ENCODE data around the gene TSHZ1.

The TSHZ1 gene

DNA sequence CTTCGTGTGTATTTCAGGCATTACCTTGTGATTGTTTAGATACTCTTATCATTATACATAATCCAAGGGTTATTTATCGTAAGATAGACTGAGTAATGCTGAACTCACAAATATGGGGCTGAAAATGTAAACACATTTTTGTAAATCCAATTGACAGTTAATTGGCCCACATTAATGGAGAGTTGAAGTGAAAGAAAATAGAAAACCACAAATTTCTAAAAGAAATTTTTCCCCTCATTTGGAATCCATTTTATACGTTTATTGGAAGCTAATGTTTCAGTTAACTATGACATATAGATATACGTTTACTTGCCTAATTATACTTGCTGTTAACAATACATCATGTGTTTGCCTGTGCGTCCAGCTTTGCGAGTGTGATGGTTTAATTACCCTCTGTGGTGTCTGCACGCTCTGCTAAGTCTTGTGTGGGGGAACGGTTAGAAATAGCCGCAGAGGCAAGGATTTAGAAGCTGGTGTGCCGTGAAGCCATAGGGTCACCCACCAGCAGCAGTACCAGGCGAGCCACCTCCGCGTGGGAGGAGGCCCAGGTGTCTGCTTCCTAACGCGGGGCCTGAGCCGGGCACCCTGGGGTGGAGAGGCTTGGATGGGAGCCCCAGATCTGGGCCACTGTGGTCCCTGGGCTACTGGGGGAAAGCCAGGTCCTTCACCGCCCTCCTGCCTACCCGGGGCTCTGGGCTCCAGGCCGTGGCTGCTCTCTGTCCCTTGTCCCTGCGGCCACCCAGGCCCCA lies 38.0 kb downstream of the TSHZ1 start:
- no peak for DNase-seq

DNA sequence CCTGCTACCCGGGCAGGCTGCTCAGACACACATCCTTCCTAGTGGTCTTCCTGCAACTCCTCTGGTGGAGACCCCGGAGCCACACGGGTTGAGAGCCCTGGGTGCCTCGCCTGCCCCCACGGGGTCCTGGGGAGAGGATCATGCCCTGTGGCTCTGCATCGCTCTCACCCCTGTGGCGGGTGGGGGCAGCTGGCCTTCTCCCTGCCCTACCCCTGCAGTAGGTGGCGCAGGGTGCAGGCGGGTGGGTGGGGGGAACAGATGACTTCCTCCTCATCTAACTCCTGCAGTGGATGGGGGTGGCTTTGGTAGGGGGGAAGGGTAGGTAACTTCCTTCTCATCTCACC lies 38.5 kb downstream of the TSHZ1 start:
- DNase-seq, result no peak

DNA sequence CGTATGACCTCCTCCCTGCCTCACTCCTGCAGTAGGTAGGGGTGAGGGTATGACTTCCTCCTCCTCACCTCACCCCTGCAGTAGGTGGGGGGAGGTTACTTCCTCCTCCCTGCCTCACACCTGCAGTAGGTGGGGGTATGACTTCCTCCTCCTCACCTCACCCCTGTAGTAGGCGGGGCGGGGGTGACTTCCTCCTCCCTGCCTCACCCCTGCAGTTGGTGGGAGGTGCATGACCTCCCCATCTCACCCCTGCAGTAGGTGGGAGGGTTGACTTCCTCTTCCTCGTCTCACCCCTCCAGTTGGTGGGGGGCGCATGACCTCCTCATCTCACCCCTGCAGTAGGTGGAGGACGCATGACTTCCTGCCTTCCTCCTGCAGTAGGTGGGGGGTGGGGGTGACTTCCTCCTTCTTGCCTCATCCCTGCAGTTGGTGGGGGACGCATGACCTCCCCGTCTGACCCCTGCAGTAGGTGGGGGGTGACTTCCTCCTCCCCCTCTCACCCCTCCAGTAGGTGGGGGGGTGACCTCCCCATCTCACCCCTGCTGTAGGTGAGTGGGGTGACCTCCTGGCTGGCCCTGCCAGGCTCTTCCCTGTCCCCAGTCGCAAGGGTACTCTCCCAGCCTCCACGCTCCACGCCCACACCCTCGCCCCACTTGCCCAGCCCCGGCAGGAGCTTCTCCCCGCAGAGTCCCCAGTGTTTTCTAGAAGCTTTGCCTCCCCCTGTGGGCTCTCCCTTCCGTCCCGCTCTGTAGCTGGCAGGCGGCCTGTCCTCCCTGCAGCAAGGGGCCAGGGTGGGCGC lies 39.3 kb downstream of the TSHZ1 start:
- no peak for DNase-seq

DNA sequence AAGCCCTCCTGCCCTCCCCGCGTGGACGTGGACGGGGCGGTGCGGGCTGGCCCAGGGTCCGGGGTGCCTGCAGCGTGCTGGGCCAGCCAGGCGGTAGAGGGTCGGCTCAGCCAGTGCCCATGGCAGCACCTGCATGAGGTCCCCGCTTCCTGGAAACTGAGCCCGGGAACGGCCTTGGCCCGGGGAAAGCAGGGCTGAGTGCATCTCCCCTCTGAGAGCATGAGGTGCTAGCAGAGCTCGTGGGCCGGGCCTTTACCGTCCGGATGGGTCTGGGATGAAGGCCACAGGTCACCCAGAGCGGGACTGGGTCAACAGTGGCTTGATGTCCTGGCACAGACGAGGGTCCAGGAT lies 39.8 kb downstream of the TSHZ1 start:
- DNase-seq, result no peak

DNA sequence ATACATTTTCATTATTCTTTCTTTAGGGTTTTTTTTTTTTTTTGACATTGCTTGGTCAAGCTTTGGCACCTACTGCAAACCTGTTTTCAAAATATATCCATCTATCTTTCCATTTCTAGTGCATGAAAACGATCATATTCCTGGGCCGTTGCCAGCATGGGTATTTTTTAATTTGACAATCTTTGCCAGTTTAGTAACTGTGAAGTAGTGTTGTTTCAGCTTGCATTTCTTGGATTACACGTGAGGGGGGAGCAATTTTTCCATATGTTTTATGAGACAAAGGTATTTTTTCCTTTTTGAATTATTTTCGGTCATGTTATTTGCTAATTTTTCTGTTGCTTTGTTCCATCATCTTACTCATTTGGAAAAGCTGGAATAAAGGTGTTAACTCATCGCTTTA lies 40.9 kb downstream of the TSHZ1 start:
- no peak for DNase-seq

DNA sequence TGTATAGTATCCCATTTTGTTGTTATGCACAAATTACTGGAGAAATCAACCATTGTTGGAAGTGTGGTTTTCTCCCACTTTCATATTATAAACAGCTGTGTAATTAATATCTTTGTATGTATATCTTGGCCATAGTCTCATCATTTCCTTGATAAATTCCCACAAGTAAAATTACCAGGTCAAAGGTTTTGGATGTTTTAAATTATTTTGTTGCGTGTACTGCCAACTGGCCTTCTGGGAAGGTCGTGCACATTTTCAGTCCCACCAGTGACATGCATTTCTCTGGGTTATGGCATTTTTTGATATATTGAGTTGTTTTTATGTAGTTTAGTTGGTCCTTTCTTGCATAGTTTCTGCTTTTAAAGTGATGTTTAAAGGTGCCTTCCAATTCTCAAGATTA lies 41.5 kb downstream of the TSHZ1 start:
- no peak for DNase-seq

DNA sequence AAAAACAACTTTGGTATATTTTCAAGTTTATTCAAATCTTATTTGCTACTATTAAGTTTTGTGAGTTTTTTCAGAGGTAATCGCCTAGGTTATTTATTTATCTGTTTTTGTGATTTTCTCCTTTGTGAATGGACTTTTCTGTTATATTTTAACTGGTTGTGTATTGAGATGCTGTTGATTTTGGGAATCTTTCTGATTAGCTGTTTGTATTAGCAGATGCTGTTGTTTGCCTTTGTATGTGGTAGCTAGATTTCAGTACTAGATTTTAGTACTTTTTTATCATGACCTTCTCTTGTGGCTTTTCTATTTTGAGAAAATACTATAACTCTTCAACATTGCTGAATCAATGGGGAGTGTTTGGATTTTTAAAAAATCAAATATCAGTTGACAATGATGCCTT lies 42.4 kb downstream of the TSHZ1 start:
- DNase-seq, result no peak

DNA sequence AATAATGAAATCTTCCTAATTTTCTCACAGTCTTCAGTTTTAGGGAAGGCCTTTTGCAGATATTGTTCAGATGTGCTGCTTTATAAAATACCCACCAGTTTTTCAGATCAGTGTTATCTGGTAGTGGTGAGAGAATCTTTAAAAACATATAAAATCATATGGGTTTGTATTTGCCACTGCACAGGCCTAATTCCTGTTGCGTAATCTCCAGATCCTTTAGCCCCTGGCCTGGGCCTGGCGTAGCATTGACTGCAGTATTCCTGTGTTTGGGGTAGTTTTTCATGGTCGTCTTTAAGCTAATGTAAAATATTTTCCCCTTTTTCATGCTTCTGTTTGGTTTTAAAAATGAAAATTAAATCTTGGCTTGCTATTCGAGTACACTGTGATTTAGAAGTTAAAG lies 43.2 kb downstream of the TSHZ1 start:
- DNase-seq, result no peak

DNA sequence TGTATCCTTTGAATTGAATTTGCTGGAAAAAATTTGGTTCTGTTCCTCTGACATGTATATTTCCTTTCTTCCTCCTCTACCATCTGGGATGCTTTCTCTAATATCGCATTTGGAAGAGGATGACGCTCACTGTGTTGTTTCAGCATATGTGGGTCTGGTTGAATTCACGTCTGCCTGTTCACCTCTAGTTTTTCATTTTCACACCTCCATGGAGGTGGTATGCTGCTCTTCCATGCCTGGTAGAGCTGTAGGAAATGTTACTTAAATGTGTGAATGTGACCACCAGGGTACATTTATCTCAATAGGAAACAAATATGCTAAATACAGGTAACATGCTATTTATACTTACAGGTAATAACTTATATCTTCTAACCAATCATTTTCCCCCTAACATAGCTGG lies 44.5 kb downstream of the TSHZ1 start:
- DNase-seq, result no peak

DNA sequence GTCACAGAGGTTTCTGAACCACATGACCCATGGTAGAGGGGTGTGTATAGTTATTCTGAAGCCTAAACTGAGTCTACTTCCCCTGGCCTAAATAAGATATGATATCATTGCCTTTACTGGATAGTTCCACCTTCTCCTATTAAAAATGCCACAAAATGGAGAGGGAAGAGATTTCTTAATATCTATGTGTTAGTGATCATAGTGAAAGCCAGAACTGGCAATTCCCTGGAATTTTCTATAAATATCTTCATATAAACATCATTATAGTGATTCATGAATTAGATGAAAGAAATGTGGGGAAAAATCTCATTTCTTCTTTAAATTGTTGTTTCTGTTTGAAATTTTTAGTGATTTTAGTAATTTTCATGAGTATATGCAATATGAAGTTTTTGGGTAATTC lies 45.8 kb downstream of the TSHZ1 start:
- DNase-seq, result no peak

DNA sequence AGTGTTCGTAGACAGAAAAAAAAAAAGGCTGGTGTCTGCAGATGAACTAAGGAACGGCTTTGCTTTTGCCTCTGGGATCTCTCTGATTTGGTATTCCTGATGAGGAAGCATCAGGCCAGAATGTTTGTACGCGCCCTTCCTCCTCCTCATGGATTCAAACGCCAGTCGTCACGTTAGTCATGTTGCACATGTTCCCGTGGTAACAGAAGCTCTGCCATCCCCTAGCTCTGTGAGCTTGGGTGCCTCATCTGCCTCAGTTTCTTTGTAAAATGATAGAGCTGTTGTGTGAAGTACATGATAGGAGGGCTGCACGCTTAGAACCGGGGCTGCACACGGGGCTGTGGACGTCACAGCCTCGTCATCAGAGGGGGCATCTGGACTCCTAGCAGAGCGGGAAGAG lies 47.0 kb downstream of the TSHZ1 start:
- DNase-seq, result no peak

DNA sequence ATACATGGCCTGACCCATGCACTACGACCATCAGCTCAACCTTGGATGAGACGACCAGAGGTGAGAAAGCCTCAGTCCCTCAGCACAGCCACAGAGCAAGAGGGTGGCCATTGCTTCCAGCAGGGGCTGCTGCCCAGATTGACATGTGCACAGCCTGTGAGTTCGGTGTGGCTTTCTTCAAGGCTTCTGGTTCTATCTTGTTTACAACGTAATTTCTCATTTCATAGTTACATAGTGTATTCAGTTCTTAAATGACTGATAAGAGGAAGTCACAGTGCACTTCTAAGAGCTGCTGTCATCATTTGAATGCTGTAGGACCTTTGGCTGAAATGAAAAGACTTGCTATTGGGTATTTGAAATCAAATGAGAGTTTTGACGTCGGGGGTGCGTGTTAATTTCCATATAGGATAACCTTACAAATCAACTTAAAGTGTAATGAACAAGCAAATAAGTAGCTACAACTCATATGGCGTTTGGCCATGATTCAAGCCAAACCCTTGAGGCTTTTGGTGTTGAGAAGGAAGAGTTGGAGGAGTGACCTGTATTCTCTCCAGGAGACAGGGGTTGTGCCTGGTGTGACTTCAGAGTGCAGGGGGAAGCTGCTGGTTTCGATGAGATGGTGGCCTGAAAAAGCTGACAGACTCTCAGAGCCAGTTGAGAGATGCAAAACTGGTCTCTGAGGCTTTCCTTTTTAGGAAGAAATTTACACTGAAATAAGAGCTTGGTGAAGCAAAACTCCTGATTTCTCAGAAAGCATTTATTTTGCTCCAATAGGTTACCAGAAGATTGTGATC lies 51.0 kb downstream of the TSHZ1 start:
- DNase-seq, result no peak

DNA sequence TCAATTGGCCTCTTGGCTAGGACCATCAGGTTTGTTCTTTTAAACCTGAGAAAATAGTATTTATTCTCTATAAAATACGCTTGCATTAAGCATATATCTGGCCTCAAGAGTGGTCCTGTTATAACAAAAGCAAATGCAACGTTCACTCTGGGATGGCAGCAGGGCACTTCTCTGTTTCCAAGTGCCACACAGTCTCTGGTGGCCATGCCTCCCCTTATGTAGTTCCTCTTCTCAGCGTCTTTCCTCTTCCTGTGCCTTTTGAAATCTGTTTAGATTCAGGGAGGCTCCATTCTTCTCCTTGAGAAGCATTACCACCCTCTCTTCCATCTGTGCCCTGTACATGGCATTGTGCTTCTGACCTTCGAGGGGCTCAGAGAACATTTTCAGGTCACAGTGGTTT lies 51.9 kb downstream of the TSHZ1 start:
- DNase-seq, result no peak

DNA sequence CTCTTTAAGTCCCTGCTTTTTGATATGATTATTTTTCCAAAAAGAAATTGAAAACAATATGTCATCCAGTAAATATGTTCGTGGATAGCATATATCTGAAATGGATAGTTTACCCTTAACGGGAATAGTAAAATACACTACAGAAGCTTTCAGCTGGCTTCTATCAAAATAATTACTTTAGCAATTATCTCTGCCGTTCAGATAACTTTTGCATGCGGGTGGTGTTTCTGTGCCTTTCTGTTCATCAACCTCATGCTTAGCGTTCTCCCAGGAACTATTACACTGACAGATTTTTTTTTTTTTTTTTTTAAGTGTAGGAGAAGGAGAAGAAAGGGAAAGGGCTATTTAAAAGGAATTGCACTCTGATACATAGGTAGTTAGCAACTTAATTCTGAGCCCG lies 53.6 kb downstream of the TSHZ1 start:
- no peak for DNase-seq

DNA sequence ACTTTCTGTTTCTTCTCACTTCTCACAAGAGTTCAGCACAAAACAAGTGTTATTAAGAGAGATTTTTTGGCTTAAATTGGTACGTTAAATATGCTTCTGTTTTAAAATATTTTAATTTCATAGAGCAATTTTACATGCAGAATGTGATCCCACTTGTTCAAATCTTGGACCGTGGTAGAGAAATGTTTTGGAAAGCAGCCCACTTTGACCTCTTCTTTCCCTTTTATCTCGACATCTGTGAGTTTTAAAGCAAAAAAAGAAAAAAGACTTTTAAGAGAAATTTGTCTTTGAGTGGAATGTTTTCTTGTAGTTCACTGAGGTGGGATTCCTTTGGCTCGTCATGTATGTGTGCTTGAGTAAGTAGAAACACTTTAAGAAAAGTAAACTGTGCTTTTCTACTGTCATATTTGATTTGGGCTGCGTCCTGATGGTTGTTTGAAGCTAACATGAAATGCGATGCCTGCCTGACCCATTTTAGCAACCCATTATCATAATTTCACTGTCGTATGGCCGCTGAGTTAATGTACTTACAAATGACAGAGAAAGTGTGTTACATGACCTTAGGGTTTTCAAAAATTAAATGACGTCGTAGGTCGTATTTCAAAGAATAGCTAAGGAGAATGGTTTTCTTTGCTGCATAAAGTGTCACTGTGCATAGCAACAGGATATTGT lies 54.5 kb downstream of the TSHZ1 start:
- DNase-seq, result no peak

DNA sequence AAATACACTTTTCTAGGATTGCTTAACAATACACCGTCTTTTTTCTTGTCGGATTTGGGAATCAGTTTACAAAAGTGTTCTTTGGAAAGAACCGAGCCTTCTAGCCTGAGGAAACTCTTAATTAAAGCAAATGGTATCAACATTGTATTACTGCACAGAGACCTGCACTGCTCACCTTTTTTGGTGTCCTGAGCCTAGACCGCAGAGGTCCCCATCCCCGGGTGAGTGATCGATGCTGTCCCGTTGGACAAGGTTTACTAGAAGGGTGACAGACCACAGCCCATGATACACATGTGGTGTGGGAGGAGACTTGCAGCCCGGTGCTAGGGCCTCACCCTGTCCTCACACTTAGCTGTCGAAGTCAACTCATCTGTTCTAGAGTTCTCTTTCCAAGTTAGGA lies 55.3 kb downstream of the TSHZ1 start:
- DNase-seq, result no peak

DNA sequence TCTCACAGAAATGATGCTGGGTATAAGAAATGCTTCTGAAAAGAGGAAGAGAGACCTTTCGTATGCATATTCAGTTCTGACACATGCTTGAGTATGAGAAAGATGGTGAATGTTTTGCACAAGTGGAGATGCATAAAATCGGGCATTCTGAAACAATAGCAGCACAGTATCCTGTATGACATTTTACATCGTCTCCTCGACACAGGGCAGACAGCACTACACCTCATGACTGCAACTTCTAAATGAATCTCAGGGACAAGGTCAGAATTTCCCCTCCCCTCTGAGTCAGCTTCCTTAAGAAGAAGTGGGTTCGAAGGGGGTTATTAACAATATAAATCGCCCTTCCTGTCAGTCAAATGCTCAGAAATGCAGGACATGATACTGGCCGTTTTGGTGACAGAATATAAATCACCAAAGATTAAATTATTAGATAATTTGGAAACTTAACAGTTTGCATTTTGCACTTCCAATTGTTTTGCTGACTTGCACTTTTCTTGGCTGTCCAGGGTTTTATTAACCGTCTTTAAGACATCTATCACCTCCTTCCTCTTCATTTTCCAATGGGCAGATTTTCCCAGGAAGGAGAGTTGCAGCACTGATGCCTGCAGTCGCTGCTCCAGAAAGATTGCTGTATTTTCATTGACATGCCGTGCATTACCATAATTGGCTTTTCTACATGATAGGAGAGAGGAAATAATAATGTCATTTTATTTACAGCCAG lies 57.2 kb downstream of the TSHZ1 start:
- DNase-seq, result no peak

DNA sequence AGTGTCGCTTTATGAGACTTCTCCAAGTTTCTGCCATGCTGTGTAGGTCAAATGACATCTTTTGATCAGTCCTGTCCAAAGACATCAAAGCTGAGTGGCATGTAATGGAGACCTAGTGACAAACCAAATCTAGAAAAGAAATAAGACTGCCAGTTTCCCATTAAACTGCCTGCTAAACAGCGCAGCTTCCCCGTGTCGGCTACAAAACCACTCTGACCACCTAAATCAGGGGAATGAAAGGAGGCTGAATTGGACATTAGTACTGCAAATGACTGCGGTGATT lies 57.7 kb downstream of the TSHZ1 start:
- DNase-seq, result no peak

DNA sequence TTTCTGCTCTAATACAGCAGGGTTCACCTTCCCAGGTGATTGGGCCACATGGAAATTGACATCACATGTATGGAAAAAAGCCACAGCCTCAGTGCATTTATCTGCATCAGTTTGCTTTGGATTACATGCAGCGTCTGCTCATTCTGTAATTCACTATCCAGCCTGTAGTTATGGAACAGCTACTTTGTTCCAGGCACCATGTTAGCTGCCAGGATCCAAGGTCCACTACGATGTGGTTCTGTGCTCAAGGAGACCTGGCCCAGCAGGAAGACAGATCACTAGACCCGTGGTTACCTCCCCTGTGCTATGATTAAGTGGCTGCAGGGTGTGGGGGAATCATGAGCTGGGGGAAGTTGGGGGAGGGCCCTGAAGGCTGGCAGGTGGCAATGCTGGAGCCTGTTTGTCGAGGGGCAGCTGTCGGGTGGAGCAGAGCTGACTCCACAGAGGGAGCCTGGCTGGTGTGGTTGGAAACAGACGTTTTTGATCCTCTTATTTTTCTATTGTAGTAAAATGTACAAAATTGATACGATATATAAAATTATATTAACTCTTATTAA lies 58.6 kb downstream of the TSHZ1 start:
- DNase-seq, result peak; percentile 46

DNA sequence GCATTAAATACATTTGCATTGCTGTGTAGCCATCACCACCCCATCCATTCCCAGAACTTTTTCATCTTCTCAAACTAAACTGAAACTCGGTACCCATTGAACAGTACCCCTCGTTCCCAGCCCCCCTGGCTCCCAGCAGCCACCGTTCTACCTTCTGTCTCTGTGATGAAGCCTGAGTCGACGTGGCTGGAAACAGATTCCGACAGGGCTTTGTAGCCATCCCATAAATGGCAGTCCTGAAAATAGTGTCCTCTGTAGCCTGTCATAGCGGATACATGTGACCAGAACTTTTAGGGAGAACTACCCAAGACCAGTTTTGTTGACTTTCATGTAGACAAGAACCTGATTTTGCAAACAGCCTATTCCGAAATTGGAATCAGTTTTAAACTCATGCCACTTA lies 59.1 kb downstream of the TSHZ1 start:
- no peak for DNase-seq

DNA sequence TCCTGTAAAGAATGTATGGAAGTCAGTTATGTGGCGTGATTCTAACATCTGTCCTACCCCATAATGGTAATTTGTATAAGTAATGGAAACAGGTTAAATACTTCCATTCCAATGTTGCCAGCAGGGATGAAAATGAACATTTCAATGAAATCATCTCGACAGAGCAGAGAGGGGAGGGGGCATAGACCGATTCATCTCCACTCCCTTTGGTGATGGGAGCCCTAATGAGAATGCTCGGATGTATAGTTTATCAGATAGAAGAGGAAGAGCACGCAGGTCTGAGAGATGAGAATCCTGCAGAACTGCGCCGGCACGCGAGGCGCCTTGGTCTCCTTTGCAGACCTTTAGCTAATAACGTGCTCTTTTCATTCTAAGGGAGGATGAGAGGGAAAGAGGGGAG lies 61.4 kb downstream of the TSHZ1 start:
- DNase-seq, result no peak

DNA sequence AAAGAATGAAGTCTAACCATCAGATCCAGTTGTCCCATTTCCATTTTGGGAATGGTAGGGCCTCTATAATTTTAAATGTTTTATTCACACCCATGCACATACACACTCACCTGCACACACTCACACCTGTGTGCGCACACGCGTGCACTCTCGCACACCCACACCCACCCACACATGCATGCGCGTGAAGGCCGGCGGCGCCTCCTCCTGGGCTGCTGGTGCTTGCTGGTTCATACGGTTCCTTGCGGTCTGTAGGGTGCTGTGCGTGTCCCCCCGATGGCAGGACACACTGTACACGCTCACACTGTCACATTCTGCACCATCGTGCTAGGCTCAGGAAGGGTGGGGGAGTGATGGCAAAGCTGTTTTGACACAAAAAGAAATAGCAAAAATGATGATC lies 63.2 kb downstream of the TSHZ1 start:
- no peak for DNase-seq

DNA sequence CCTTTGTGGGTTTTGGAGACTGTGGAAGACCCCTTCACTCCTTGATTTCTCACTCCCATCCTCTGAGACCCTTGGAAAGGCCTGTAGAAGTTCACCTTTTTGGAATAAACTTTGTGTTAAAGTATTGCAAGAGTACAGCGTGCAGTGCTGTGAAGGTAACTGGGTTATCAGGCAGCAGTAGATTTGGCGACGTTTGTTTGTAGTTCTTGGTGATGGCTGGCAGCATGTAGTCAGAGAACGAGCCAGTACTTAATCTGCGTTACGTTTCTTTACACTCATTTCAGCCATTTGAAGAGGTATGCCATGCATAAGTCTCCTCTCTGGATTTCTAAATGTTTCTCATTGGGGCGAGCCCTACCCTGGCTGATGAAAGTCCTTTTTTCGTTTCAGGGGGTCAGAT lies 64.6 kb downstream of the TSHZ1 start:
- no peak for DNase-seq

Measured in femur (tissue), 1 donor.